ENCODE measurements around the gene SCIN.

Gene SCIN

GRCh38 chr7:12540850-12541249 lies 29.7 kb upstream of the SCIN start:
- TF ChIP-seq, protein P1, sequence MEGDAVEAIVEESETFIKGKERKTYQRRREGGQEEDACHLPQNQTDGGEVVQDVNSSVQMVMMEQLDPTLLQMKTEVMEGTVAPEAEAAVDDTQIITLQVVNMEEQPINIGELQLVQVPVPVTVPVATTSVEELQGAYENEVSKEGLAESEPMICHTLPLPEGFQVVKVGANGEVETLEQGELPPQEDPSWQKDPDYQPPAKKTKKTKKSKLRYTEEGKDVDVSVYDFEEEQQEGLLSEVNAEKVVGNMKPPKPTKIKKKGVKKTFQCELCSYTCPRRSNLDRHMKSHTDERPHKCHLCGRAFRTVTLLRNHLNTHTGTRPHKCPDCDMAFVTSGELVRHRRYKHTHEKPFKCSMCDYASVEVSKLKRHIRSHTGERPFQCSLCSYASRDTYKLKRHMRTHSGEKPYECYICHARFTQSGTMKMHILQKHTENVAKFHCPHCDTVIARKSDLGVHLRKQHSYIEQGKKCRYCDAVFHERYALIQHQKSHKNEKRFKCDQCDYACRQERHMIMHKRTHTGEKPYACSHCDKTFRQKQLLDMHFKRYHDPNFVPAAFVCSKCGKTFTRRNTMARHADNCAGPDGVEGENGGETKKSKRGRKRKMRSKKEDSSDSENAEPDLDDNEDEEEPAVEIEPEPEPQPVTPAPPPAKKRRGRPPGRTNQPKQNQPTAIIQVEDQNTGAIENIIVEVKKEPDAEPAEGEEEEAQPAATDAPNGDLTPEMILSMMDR (IDR thresholded peaks at IDR 0.05; ENCODE audit: extremely low read depth, missing control alignments), result no peak
- no peak for DNase-seq (ENCODE audit: low spot score)

GRCh38 chr7:12543586-12543985 lies 26.9 kb upstream of the SCIN start:
- TF ChIP-seq, protein P1 (IDR thresholded peaks at IDR 0.05; ENCODE audit: extremely low read depth, missing control alignments), result no peak
- no peak for DNase-seq (ENCODE audit: low spot score)

- TF ChIP-seq, protein P1 (IDR thresholded peaks at IDR 0.05; ENCODE audit: extremely low read depth, missing control alignments), result no peak
- no peak for DNase-seq (ENCODE audit: low spot score)
Measured at GRCh38 chr7:12549106-12549505, 21.4 kb upstream of the SCIN start.

DNA sequence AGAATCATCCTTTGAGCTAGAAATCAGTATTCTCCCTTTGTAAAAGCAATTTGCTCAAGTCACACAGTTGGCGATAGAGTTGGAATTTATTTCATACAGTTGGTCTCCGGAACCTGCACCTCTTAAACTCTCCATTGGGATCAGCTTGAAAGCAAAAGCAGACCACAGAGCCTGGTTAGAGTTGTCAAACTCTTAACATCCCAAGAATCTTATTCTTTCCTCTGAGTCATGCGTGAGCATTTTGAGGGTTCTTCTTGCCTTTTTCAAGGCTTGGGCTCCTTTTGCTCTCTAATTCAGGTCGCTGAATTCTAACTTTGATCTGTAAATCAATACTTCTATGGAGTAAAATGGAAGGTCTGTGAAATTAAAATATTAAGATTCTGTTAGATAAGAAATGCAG lies 19.6 kb upstream of the SCIN start:
- no peak for DNase-seq (ENCODE audit: low spot score)
- TF ChIP-seq, protein P1 (IDR thresholded peaks at IDR 0.05; ENCODE audit: extremely low read depth, missing control alignments), result no peak

GRCh38 chr7:12552876-12553275 lies 17.6 kb upstream of the SCIN start:
- TF ChIP-seq, protein P1 (IDR thresholded peaks at IDR 0.05; ENCODE audit: extremely low read depth, missing control alignments), result no peak
- no peak for DNase-seq (ENCODE audit: low spot score)

DNA sequence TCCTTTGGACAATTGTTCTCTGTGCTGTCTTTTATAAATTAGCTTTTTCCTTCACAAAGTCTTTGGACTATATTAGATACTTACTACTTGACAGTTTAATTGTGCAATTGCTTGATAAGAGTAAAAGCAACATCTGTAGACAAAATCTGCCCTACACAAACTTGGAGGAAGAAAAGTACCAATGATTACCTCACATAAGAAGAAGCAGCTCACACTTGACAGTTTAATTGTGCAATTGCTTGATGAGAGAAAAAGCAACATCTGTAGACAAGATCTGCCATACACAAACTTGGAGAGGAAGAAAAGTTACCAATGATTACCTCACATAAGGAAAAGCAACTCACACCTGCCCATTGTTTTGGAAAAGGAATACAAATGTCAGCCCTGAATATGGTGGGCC lies 17.1 kb upstream of the SCIN start:
- TF ChIP-seq, protein P1 (IDR thresholded peaks at IDR 0.05; ENCODE audit: extremely low read depth, missing control alignments), result no peak
- DNase-seq (ENCODE audit: low spot score), result no peak

- TF ChIP-seq, protein P1 (IDR thresholded peaks at IDR 0.05; ENCODE audit: extremely low read depth, missing control alignments), result no peak
- no peak for DNase-seq (ENCODE audit: low spot score)
Measured at GRCh38 chr7:12554351-12554750, 16.2 kb upstream of the SCIN start.
